ENCODE data around the gene CHCHD3. TPM values are rescaled to one million over a fixed set of nuclear protein-coding genes. Genes with fewer than 3 reads are reported as not detected.
"Not testable (repeated sequence)": the region's sequence is repeated elsewhere in the genome, so short reads cannot be mapped to it uniquely, and the experiment has no call there.

The CHCHD3 gene
- total RNA-seq, 1 experiment from 2014 or later: 83.5 TPM

- not testable (repeated sequence) for H3K4me1 ChIP-seq (ENCODE audit: low read length); H2AFZ ChIP-seq (ENCODE audit: low read length); H3K4me2 ChIP-seq (ENCODE audit: low read depth, low read length, poor library complexity, severe bottlenecking); H3K36me3 ChIP-seq (ENCODE audit: insufficient read depth, low read length); H3K9me3 ChIP-seq (ENCODE audit: low read length); H4K20me1 ChIP-seq (ENCODE audit: insufficient read depth, low read depth, low read length); H3K27me3 ChIP-seq (ENCODE audit: low read length); H3K9me2 ChIP-seq (replicated peaks; ENCODE audit: insufficient read depth, low read length); H3K27ac ChIP-seq (ENCODE audit: low read length); H3K4me3 ChIP-seq (ENCODE audit: low read length); H3K9ac ChIP-seq (ENCODE audit: low read length); DNase-seq
- H3K79me2 ChIP-seq (ENCODE audit: low read length): peaks cover 83% of the 10 kb centered on the region
Observed at GRCh38 chr7:133035240-133035639, 46.6 kb downstream of the CHCHD3 start.

GRCh38 chr7:133030346-133030745 lies 51.5 kb downstream of the CHCHD3 start:
- DNase-seq: no peak
- H2AFZ ChIP-seq (ENCODE audit: low read length): no peak overlapping the region
- H3K4me1 ChIP-seq (ENCODE audit: low read length): no peaks in the 10 kb centered on the region
- H3K9me3 ChIP-seq (ENCODE audit: low read length): peaks cover 6% of the 10 kb centered on the region
- H3K36me3 ChIP-seq (ENCODE audit: insufficient read depth, low read length): peaks cover 12% of the 10 kb centered on the region; the same call in 1 of the 2 replicates
- H3K79me2 ChIP-seq (ENCODE audit: low read length): peaks cover 86% of the 10 kb centered on the region
- no peak overlapping the region for H3K27ac ChIP-seq (ENCODE audit: low read length)
- no peak overlapping the region for H3K9ac ChIP-seq (ENCODE audit: low read length)
- H3K9me2 ChIP-seq (replicated peaks; ENCODE audit: insufficient read depth, low read length): no peaks in the 10 kb centered on the region
- no peak overlapping the region for H3K4me3 ChIP-seq (ENCODE audit: low read length)
- no peaks in the 10 kb centered on the region for H4K20me1 ChIP-seq (ENCODE audit: insufficient read depth, low read depth, low read length)
- no peak overlapping the region for H3K4me2 ChIP-seq (ENCODE audit: low read depth, low read length, poor library complexity, severe bottlenecking)
- no peaks in the 10 kb centered on the region for H3K27me3 ChIP-seq (ENCODE audit: low read length)

- Histone ChIP-seq H3K79me2 (ENCODE audit: low read length) (peaks cover 94% of the 10 kb centered on the region), H3K4me3 (ENCODE audit: low read length) (no peak overlapping the region), H3K4me2 (ENCODE audit: low read depth, low read length, poor library complexity, severe bottlenecking) (no peak overlapping the region), H3K36me3 (ENCODE audit: insufficient read depth, low read length) (peaks cover 12% of the 10 kb centered on the region), H3K27me3 (ENCODE audit: low read length) (no peaks in the 10 kb centered on the region), H3K9ac (ENCODE audit: low read length) (no peak overlapping the region), H3K9me2 (replicated peaks; ENCODE audit: insufficient read depth, low read length) (no peaks in the 10 kb centered on the region), H4K20me1 (ENCODE audit: insufficient read depth, low read depth, low read length) (no peaks in the 10 kb centered on the region), H2AFZ (ENCODE audit: low read length) (no peak overlapping the region), H3K4me1 (ENCODE audit: low read length) (no peaks in the 10 kb centered on the region), H3K9me3 (ENCODE audit: low read length) (peaks cover 6% of the 10 kb centered on the region), H3K27ac (ENCODE audit: low read length) (no peak overlapping the region)
- no peak for DNase-seq
Observed at GRCh38 chr7:133029463-133029862, 52.4 kb downstream of the CHCHD3 start.

GRCh38 chr7:133027397-133027796 lies 54.5 kb downstream of the CHCHD3 start:
- H3K79me2 ChIP-seq (ENCODE audit: low read length): peaks cover 94% of the 10 kb centered on the region

GRCh38 chr7:133026210-133026859 lies 55.6 kb downstream of the CHCHD3 start:
- Histone ChIP-seq H3K9me2 (replicated peaks; ENCODE audit: insufficient read depth, low read length) (no peaks in the 10 kb centered on the region), H4K20me1 (ENCODE audit: insufficient read depth, low read depth, low read length) (no peaks in the 10 kb centered on the region), H3K4me1 (ENCODE audit: low read length) (no peaks in the 10 kb centered on the region), H3K4me2 (ENCODE audit: low read depth, low read length, poor library complexity, severe bottlenecking) (no peak overlapping the region), H3K4me3 (ENCODE audit: low read length) (no peak overlapping the region), H2AFZ (ENCODE audit: low read length) (no peak overlapping the region), H3K9ac (ENCODE audit: low read length) (no peak overlapping the region), H3K27ac (ENCODE audit: low read length) (no peak overlapping the region), H3K27me3 (ENCODE audit: low read length) (no peaks in the 10 kb centered on the region), H3K36me3 (ENCODE audit: insufficient read depth, low read length) (peaks cover 12% of the 10 kb centered on the region), H3K9me3 (ENCODE audit: low read length) (peaks cover 6% of the 10 kb centered on the region), H3K79me2 (ENCODE audit: low read length) (peaks cover 91% of the 10 kb centered on the region)
- DNase-seq: no peak

More at GRCh38 chr7:133027397-133027796, 54.5 kb downstream of the CHCHD3 start:
- Histone ChIP-seq H3K9me2 (replicated peaks; ENCODE audit: insufficient read depth, low read length) (no peaks in the 10 kb centered on the region), H3K9ac (ENCODE audit: low read length) (no peak overlapping the region), H3K27me3 (ENCODE audit: low read length) (no peaks in the 10 kb centered on the region), H3K4me3 (ENCODE audit: low read length) (no peak overlapping the region), H3K9me3 (ENCODE audit: low read length) (peaks cover 6% of the 10 kb centered on the region), H3K36me3 (ENCODE audit: insufficient read depth, low read length) (peaks cover 12% of the 10 kb centered on the region), H4K20me1 (ENCODE audit: insufficient read depth, low read depth, low read length) (no peaks in the 10 kb centered on the region), H3K27ac (ENCODE audit: low read length) (no peak overlapping the region), H3K4me1 (ENCODE audit: low read length) (no peaks in the 10 kb centered on the region), H2AFZ (ENCODE audit: low read length) (no peak overlapping the region), H3K4me2 (ENCODE audit: low read depth, low read length, poor library complexity, severe bottlenecking) (no peak overlapping the region)
- no peak for DNase-seq

GRCh38 chr7:133025056-133025455 lies 56.8 kb downstream of the CHCHD3 start:
- Histone ChIP-seq H3K36me3 (ENCODE audit: insufficient read depth, low read length) (peaks cover 19% of the 10 kb centered on the region), H2AFZ (ENCODE audit: low read length) (no peak overlapping the region), H3K4me1 (ENCODE audit: low read length) (no peaks in the 10 kb centered on the region), H3K27me3 (ENCODE audit: low read length) (no peaks in the 10 kb centered on the region), H3K4me3 (ENCODE audit: low read length) (no peak overlapping the region), H4K20me1 (ENCODE audit: insufficient read depth, low read depth, low read length) (no peaks in the 10 kb centered on the region), H3K27ac (ENCODE audit: low read length) (no peak overlapping the region), H3K79me2 (ENCODE audit: low read length) (peaks cover 91% of the 10 kb centered on the region), H3K4me2 (ENCODE audit: low read depth, low read length, poor library complexity, severe bottlenecking) (no peak overlapping the region), H3K9me3 (ENCODE audit: low read length) (peaks cover 6% of the 10 kb centered on the region), H3K9me2 (replicated peaks; ENCODE audit: insufficient read depth, low read length) (no peaks in the 10 kb centered on the region), H3K9ac (ENCODE audit: low read length) (no peak overlapping the region)
- no peak for DNase-seq

GRCh38 chr7:133024596-133024995 lies 57.3 kb downstream of the CHCHD3 start:
- no peak overlapping the region for H3K4me3 ChIP-seq (ENCODE audit: low read length)
- H4K20me1 ChIP-seq (ENCODE audit: insufficient read depth, low read depth, low read length): no peaks in the 10 kb centered on the region

GRCh38 chr7:133023370-133024071 lies 58.4 kb downstream of the CHCHD3 start:
- Histone ChIP-seq H3K36me3 (ENCODE audit: insufficient read depth, low read length) (peaks cover 14% of the 10 kb centered on the region), H3K27ac (ENCODE audit: low read length) (no peak overlapping the region), H3K79me2 (ENCODE audit: low read length) (peaks cover 88% of the 10 kb centered on the region), H3K4me3 (ENCODE audit: low read length) (no peak overlapping the region), H2AFZ (ENCODE audit: low read length) (no peak overlapping the region), H3K9me3 (ENCODE audit: low read length) (peaks cover 6% of the 10 kb centered on the region), H3K9ac (ENCODE audit: low read length) (no peak overlapping the region), H3K4me1 (ENCODE audit: low read length) (no peaks in the 10 kb centered on the region), H3K4me2 (ENCODE audit: low read depth, low read length, poor library complexity, severe bottlenecking) (no peak overlapping the region), H3K9me2 (replicated peaks; ENCODE audit: insufficient read depth, low read length) (no peaks in the 10 kb centered on the region), H3K27me3 (ENCODE audit: low read length) (no peaks in the 10 kb centered on the region), H4K20me1 (ENCODE audit: insufficient read depth, low read depth, low read length) (no peaks in the 10 kb centered on the region)
- no peak for DNase-seq

More at GRCh38 chr7:133024596-133024995, 57.3 kb downstream of the CHCHD3 start:
- no peak overlapping the region for H3K9ac ChIP-seq (ENCODE audit: low read length)
- no peak overlapping the region for H2AFZ ChIP-seq (ENCODE audit: low read length)
- peaks cover 91% of the 10 kb centered on the region for H3K79me2 ChIP-seq (ENCODE audit: low read length)
- no peaks in the 10 kb centered on the region for H3K9me2 ChIP-seq (replicated peaks; ENCODE audit: insufficient read depth, low read length)
- peaks cover 17% of the 10 kb centered on the region for H3K36me3 ChIP-seq (ENCODE audit: insufficient read depth, low read length)
- H3K4me2 ChIP-seq (ENCODE audit: low read depth, low read length, poor library complexity, severe bottlenecking): no peak overlapping the region
- H3K4me1 ChIP-seq (ENCODE audit: low read length): no peaks in the 10 kb centered on the region
- DNase-seq: no peak
- H3K9me3 ChIP-seq (ENCODE audit: low read length): peaks cover 6% of the 10 kb centered on the region
- no peak overlapping the region for H3K27ac ChIP-seq (ENCODE audit: low read length)
- no peaks in the 10 kb centered on the region for H3K27me3 ChIP-seq (ENCODE audit: low read length)
